ENCODE measurements around the gene SQOR. TPM values are rescaled to one million over a fixed set of nuclear protein-coding genes. Genes with fewer than 3 reads are reported as not detected.

The SQOR gene
- total RNA-seq, 2 donors from 2014 or later, result 29.4 to 83.8 TPM

DNA sequence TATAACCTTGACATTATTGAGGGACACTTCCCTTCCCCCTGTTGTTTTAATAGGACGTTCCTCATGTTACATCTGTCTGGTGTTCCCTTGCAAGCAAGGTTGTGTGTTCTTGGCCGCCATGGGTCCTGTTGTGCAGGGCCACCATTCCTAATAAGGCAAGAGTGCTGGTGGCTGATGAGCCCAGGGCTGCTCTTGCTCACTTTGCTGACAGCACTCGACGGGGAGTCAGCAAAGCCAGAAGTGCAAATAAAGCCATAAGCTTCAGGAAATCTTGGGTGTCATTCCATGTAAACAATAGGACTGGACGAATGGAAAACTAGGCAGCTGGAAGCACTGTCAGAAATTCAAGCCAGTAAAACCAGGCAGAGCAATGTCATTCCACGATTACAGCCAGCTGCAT is 75.8 kb downstream of the SQOR start:
- TF ChIP-seq POLR2AphosphoS5 (IDR thresholded peaks at IDR 0.05) (no peak), POLR2A (IDR thresholded peaks at IDR 0.05) (no peak), CTCF (IDR thresholded peaks at IDR 0.05) (no peak)
- intact Hi-C loops (cut with DNase I), result loop anchor here (5.0 to 10.0 kb wide), 3 partner anchors 84 to 572 kb away; no protein-coding TSS in a partner anchor
- Histone ChIP-seq H3K27ac (no peak overlapping the region), H3K4me1 (replicated peaks) (no peaks in the 10 kb centered on the region), H3K27me3 (replicated peaks; ENCODE audit: insufficient read depth) (no peaks in the 10 kb centered on the region), H3K4me3 (no peak overlapping the region), H3K9me3 (no peaks in the 10 kb centered on the region), H3K36me3 (no peaks in the 10 kb centered on the region)
- DNase-seq (ENCODE audit: low spot score), result no peak
- WGBS, result 19% methylated on average over 6 of the region's 6 CpGs

GRCh38 chr15:45714590-45715488 is 80.0 kb downstream of the SQOR start:
- peak; percentile 53 for DNase-seq (ENCODE audit: low spot score)
- no peaks in the 10 kb centered on the region for H3K4me1 ChIP-seq (replicated peaks)
- H3K27ac ChIP-seq, result no peak overlapping the region
- whole genome bisulfite sequencing, result 31% methylated on average over 24 of the region's 24 CpGs
- no peak for TF ChIP-seq POLR2AphosphoS5 (IDR thresholded peaks at IDR 0.05)
- TF ChIP-seq CTCF (IDR thresholded peaks at IDR 0.05), result peak; percentile 41 to 78 (median 70)
- H3K36me3 ChIP-seq, result no peaks in the 10 kb centered on the region
- no peaks in the 10 kb centered on the region for H3K9me3 ChIP-seq
- intact Hi-C loops (cut with DNase I), result loop anchor here (5.0 to 10.0 kb wide), 3 partner anchors 80 to 567 kb away; no protein-coding TSS in a partner anchor
- H3K4me3 ChIP-seq, result no peak overlapping the region
- H3K27me3 ChIP-seq (replicated peaks; ENCODE audit: insufficient read depth), result no peaks in the 10 kb centered on the region

GRCh38 chr15:45715528-45715927 is 80.7 kb downstream of the SQOR start:
- TF ChIP-seq CTCF (IDR thresholded peaks at IDR 0.05), result no peak
- no peak for TF ChIP-seq POLR2A (IDR thresholded peaks at IDR 0.05)
- TF ChIP-seq POLR2AphosphoS5 (IDR thresholded peaks at IDR 0.05), result no peak
- H3K36me3 ChIP-seq, result no peaks in the 10 kb centered on the region
- no peaks in the 10 kb centered on the region for H3K9me3 ChIP-seq
- no peaks in the 10 kb centered on the region for H3K27me3 ChIP-seq (replicated peaks; ENCODE audit: insufficient read depth)
- H3K27ac ChIP-seq, result no peak overlapping the region
- no peak for DNase-seq (ENCODE audit: low spot score)
- whole genome bisulfite sequencing, result 96% methylated on average over 1 of the region's 1 CpG
- intact Hi-C loops (cut with DNase I), result loop anchor here (10.0 kb wide), 2 partner anchors 79 to 139 kb away; no protein-coding TSS in a partner anchor
- H3K4me1 ChIP-seq (replicated peaks), result no peaks in the 10 kb centered on the region
- H3K4me3 ChIP-seq, result no peak overlapping the region

DNA sequence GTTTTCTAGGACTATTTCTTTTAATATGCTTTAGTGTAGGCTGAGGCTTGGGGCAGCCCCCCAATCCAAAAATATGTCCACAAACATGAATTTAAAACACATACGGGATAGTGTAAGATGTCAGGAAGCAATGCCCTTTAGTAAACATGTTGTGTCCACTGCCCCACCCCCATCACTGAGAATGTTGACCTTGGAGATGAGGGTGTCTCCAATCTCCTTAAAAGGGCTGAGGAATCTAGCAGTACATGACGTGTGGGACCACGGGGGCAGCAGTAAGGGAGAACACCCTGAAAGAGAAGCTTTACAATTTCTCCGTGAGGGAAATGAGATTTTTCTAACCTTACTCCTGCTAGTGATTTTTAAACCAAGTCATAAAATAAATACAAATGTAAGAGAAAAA is 84.7 kb downstream of the SQOR start:
- Histone ChIP-seq H3K27ac (no peak overlapping the region), H3K27me3 (replicated peaks; ENCODE audit: insufficient read depth) (no peaks in the 10 kb centered on the region), H3K9me3 (no peaks in the 10 kb centered on the region), H3K4me3 (no peak overlapping the region), H3K4me1 (replicated peaks) (no peaks in the 10 kb centered on the region), H3K36me3 (no peaks in the 10 kb centered on the region)
- DNase-seq (ENCODE audit: low spot score), result no peak
- 55% methylated on average over 4 of the region's 4 CpGs for whole genome bisulfite sequencing
- TF ChIP-seq CTCF (IDR thresholded peaks at IDR 0.05) (no peak), POLR2AphosphoS5 (IDR thresholded peaks at IDR 0.05) (no peak), POLR2A (IDR thresholded peaks at IDR 0.05) (no peak)
- intact Hi-C loops (cut with DNase I), result loop anchor here (10.0 kb wide), 2 partner anchors 75 to 135 kb away; no protein-coding TSS in a partner anchor

DNA sequence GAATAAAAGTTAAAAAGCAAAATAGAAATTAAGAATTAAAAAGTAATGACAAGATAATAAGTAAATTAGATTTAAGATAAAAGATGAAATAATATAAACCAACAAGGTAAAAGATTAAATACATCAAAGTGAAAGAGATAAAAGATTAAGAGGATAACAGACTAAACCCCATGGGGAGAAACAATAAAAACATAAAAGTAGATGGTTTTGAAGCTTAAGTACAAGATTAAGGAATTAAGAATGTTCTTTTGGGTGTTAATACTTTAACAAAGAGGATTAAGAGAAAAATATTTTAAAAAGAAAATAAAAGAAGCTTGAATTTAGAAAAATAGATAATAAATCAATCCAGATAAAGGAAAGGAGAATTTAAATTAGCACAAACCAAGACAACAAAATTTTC is 85.4 kb downstream of the SQOR start:
- intact Hi-C loops (cut with DNase I), result no loop called here
- Histone ChIP-seq H3K27ac (no peak overlapping the region), H3K4me1 (replicated peaks) (no peaks in the 10 kb centered on the region), H3K36me3 (no peaks in the 10 kb centered on the region), H3K27me3 (replicated peaks; ENCODE audit: insufficient read depth) (no peaks in the 10 kb centered on the region), H3K4me3 (no peak overlapping the region), H3K9me3 (no peaks in the 10 kb centered on the region)
- no peak for DNase-seq (ENCODE audit: low spot score)
- TF ChIP-seq CTCF (IDR thresholded peaks at IDR 0.05) (no peak), POLR2A (IDR thresholded peaks at IDR 0.05) (no peak), POLR2AphosphoS5 (IDR thresholded peaks at IDR 0.05) (no peak)
